Esophagus squamous epithelium (tissue), 4 donors: ENCODE measurements around the gene CPT1A.
"Not testable (repeated sequence)": the region's sequence is repeated elsewhere in the genome, so short reads cannot be mapped to it uniquely, and the experiment has no call there.

Experiments used
- CTCF ChIP-seq, 6 experiments: fragments of 450-650 bp in 4 of 6; fragments of 200-600 bp in 2 of 6; sonication (generic) in 2 of 6; IDR thresholded peaks; one replicate each; pipeline ENCODE4 v1.5.1; 2016 to 2019; ENCODE audit warnings: antibody characterized with exemption in 6 of 6, mild to moderate bottlenecking in 4 of 6, moderate library complexity in 4 of 6
- POLR2A ChIP-seq, 4 donors: fragments of 450-650 bp; IDR thresholded peaks; one replicate each; pipeline ENCODE4 v1.6.1; 2017; ENCODE audit warnings: antibody characterized with exemption in 4 of 4, mild to moderate bottlenecking in 4 of 4, moderate library complexity in 3 of 4

GRCh38 chr11:68884827-68885226 is 43.1 kb upstream of the CPT1A start:
- TF ChIP-seq CTCF, POLR2A (IDR thresholded peaks at IDR 0.05): not testable (repeated sequence)
